NCI-H187 treated with DMSO at 0.1 percent for 48 hours (cell line): Measurements from ENCODE around the gene EME1.
"Not testable (repeated sequence)": the region's sequence is repeated elsewhere in the genome, so short reads cannot be mapped to it uniquely, and the experiment has no call there.

Experiments used
- DNase-seq: peaks from one replicate; lab custom pipeline; 2025; lab: John Stamatoyannopoulos, UW

The EME1 gene, protein sequence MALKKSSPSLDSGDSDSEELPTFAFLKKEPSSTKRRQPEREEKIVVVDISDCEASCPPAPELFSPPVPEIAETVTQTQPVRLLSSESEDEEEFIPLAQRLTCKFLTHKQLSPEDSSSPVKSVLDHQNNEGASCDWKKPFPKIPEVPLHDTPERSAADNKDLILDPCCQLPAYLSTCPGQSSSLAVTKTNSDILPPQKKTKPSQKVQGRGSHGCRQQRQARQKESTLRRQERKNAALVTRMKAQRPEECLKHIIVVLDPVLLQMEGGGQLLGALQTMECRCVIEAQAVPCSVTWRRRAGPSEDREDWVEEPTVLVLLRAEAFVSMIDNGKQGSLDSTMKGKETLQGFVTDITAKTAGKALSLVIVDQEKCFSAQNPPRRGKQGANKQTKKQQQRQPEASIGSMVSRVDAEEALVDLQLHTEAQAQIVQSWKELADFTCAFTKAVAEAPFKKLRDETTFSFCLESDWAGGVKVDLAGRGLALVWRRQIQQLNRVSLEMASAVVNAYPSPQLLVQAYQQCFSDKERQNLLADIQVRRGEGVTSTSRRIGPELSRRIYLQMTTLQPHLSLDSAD

DNA sequence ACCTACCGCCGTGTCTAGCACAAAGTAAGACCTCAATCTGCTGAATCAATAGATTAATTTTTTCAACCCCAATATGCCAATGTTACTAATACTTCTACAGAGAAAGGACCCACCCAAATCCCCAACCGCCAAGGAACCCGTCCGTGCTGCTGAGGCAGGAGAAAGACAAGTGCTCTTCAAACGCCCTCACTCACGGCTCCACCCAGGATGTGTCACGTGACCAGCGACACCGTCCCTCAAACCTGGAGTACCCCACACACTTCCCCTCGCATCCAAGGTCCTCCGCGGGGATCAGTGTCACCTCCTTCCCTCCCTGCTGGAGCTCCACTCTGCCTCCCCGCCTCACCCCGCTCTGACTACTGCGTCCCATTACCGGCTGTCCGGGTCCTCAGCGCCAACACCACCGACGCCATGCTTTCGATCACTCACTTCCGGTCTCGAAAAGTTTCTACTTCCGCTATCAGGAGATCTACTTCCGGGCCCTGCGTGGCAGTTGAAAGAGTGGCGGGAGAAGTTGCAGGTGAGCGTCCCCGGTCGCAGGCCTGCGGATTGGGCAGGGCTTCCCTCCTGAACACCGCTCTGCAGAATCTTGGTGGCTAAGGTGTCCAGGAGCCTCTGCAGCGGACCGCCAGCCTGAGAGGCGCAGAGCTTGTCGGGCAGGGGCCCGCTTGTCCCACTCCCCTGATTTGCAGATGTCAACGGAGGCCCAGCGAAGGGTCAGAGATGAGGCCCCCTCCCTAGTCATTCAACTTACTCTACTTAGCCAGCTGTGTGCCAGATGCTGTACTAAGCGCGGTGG, at the start of gene EME1, which contains the start of gene MRPL27:
TSS of gene EME1 (plus strand) at position 472 of the 799 bp plus-strand sequence. CDS start 1,980 bp downstream, outside the sequence.
TSS of gene MRPL27 (minus strand) at position 427 of the 799 bp plus-strand sequence. CDS start at position 413, 14 bp downstream.
- peak; percentile 86 for DNase-seq

DNA sequence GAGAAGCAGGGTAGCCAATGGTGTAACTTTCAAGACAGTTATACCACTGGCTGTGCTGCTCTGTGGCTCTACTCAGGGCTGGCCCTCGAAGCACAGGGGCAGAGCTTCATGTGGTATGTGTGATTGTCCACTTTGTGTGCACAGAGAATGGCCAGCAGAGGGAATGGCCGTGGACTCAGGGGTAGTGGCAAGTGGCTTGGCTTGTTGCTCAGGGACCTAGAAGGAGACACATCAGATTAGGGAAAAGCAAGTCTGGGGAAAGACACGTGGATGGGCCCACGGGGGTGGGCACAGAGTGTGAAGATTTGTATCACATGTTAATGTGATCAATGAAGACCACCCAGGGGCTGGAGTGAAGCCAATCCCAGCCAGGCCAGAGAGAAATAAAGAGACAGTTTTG, 47.1 kb upstream of the EME1 start:
- no peak for DNase-seq

DNA sequence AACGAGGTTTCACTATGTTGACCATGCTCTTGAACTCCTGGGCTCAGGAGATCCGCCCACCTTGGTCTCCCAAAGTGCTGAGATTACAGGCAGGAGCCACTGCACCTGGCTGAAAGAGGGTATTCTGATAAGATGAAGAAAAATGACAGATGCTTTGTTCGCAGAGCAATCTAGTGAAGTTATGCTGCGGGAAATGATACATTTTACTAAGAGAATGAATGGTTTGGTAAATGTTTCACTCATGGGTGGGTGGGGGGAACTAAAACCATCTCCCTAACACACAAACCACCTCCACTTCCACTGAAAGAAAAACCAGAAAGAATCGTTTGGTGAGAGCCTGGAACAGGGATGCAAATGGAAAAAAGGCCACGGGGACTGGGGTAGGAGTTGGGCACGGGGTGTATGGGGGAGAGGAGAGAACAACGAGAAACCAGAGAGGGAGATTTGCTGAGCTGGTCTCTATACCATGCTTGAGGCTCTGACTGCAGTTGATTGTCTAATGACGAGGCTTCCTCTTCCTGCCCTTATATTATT, 46.1 kb upstream of the EME1 start:
- no peak for DNase-seq

DNA sequence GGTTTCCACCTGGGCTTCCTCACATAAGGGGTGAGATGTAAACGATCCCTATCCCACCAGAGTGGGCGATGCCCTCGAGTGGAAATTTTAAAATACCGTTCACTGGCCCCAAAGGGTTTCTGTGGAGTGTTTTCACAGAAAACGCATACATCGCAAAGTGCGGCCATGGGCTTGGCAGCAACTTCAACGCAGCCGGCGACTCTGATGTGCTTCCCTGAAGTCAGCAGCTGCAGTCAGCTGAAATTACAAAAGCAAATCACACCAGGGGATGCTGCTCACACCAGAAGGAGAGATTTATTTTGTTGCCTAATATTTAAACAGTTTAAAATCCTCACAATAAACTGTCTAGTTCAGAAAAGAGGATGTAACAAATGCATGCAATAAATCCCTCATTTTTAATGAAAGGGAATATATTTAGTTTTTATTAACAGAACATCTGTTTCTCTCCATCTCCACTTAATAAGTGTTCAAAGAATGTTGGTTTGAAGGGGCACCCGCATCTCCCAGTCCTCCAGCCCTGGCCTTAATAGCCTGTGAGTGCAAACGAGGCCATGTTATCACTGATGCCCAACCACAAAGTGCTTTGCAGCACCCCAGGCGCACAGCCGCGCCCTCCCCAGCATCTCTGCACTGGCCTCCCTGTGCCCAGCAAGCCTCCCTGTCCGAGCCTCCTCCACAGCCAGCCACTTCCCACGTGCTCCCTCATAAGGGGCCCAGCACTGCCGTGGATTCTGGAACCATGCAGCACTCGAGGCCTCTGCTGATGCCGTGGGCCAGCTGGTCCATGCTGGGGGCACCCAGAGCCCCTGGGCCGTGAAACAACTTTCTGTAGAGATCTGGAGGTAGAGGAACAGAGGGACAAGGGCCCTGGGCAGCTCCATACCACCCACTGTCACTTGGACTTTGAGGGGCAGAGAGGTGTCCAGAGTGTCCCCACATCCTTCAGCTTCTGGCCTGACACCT, 44.4 kb upstream of the EME1 start:
- DNase-seq, result no peak

DNA sequence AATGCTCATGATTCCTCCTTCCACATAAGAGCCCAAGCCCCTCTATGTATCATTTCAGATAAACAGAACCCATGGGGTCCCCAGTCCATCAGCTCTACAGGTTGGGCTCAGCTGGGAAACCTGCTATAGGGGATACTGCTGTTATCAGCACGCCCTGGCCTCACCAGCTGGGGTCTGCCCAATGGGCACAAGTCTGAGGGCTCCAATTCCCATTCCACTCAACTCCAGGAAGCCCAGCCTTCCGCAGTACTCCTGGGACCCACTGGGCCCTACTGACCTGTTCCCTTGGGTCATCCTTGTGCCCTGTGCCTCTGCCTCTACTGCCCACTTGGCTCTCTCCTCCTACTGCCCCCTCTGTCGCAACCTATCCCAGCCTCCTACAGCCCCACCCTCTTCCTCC, 43.3 kb upstream of the EME1 start:
- DNase-seq, result no peak

DNA sequence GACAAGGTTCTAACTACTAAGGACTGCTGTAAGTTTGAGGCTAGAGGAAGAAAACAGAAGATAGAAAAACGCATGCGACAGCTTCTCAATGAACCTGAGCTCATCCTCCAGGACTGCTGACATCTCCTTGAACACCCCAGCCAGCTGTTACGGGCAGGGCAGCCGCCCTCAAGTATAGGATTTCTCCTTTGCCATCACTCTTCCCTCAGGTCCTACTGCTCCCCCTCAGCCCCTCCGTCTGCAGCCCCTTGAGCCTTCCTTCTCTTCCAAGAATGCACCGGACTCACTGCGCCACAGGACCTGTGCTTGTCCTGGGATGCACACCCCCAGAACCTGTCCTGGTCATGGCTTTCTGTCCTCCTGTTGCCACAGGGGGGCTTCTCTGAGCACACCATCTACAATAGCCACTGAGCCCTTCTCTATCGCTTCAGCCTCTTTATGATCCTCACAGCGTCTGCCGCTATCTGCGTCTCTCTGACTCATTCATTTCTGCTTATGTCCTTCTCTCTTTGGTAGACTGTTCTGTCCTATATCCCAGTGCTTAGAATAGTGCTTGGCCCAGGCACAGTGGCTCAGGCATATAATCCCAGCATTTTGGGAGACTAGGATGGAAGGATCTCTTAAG, 42.8 kb upstream of the EME1 start:
- DNase-seq, result no peak

DNA sequence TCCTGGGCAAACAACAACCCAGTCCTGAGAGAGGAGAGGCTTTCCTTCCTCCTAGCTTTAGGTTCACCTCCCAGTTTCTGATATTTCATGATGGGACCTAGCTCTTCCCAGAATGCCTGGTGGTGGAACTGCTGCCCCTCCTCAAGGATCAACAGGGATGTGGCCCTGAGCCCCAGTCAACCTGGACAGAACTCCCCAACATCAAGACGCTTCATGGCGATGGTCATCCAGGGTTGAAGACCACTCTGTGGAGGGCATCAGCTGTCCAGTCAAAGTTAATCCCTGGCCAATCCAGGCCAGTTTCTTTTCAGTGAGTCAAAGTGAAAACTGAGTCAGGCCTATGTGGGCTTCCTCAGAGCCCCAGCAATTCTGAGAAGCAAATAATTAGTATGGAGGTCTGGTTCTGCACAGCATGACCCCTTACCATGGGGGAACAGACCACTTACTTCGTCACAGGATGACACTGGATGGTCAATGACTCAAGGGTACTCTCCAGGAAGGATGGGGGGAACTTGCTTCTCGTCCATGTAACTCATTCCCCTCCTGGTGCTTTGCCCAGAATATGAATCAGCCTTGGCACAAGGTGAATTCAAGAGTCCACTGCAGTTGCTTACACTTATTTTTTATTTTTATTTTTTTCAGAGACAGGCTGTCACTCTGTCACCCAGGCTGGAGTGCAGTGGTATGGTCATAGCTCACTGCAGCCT, 41.8 kb upstream of the EME1 start:
- DNase-seq, result no peak

DNA sequence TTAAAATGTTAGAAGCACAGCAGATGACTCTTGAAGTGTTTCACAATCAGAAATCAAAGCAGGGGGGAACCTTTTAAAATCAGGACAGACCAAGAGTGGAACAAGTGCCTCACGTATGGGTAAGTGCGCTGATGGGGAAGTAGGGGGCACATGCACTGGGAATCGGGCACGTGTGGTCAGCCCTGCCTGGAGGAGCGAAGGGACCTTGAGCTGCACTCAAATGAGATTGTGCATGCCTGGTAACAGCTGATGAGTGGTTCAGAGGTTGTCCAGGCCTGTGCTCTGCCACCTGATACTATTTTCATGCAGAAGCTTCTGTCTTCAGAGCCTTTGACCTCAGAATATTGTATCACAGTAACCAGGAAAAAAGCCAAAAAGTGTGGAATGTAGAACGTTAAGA, 40.8 kb upstream of the EME1 start:
- DNase-seq, result no peak

DNA sequence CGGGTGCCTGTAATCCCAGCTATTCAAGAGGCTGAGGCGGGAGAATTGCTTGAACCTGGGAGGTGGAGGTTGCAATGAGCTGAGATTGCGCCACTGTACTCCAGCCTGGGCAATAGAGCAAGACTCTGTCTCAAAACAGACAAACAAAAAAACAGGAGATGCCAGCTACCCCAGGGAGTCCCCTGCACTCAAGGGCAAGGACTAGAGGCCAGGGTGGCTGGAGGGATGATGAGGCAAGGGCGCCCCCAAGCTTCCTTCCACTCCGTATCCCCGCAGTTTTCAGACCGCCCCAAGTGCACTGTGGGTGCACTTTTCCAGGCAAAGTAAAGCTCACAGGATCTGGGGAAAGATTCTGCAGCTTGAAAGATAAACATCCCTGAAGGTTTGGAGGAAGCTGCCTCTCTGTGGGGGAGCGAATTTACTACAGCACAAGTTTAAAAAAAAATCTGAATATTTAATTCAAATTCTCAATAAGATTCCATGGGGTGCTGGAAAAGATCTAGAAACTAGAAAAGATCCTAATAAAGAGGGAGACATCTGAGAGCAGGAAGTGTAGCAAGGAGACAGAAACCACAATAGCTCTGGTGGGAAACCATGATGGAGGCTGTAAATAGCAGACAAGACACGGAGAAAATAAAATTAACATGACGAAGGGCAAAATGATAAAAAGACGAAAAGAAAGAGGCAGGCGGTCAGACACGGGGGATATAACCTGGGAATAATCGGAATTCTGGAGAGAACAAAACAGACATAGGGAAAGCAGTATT, 39.6 kb upstream of the EME1 start:
- not testable (repeated sequence) for DNase-seq

DNA sequence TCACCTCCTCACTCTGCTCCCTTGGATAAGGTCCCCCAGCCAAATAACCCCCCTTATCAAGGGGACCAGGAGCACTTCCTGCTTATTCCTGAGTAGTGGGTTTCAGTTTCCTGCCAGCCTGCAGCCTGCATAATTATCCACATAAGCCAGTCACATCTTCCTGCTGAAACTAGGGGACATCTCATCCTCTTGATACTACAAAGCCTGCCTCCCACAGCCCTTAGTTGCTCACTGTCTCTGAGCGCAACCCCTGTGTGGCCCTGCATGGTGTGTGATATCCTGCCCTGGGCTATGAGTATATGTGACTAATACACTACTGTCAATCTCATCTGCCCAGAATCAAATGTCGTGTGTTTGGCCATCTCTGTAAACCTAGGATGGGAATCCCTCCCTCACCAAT, 35.1 kb upstream of the EME1 start:
- no peak for DNase-seq

DNA sequence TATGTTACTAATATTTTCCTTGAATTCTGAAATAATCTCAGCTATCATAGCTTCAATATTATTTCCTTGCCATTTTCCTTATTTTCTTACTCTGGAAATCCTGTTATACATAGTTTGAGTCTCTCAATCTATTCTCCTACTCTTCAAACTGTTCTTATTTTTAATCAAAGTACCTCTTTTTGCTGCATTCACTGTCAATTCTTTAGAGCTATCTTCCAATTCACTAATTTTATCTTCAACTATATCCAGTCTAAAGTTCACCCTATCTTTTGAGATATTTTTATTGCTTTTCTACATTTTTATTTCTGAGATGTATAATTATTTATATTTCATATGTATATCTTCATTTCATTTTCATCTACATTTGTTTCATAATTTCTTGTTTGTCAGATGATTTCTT, 34.4 kb upstream of the EME1 start:
- DNase-seq, result no peak

DNA sequence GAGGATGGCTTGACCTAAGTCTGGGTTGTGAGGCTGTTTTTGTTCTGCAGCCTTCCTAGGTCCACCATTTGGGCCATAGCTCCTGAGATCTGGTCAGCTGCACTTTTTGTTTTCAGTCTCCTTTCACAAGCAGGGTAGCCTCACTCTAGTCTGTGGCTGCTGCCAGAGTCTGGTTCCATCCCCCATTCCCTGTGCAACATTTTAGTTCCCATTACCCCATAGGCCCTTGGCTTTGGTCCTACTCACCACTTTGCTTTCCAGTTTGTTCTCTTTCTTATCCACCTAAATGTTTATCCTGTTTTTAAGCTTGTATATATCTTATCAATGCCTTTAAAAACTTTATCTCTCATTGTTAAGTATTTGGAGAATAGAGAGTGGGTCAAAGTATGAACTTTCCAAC, 33.6 kb upstream of the EME1 start:
- DNase-seq, result no peak

DNA sequence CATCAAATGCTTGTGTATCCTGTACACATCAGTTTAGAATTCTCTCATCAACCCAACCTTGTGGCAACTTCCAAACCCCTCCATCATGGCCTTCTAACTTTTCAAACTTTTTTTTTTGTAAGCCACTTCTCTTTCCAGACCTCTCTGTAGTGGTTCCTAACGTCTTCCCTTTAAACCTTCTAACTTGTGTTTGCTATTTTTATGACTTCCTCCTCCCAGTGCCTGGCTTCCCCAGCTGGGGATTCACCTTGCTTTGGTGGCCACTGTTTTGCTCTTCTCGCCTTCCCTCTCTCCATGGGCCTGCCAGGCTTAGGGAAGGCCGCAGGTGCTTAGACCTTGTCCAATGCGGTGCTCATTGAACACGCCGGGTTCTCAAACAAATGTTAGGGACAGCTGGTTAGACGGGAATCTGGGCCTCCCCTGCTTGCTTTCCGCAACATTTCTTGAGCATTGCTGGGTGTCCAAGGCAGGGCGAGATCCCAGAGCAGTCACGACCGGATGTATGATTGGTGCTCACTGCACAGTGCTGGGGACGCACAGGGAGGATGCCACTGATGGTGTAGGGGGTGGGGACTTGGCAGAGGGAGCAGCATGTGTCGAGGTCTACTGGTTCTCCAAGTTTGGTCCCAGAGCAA, 28.2 kb upstream of the EME1 start:
- no peak for DNase-seq

DNA sequence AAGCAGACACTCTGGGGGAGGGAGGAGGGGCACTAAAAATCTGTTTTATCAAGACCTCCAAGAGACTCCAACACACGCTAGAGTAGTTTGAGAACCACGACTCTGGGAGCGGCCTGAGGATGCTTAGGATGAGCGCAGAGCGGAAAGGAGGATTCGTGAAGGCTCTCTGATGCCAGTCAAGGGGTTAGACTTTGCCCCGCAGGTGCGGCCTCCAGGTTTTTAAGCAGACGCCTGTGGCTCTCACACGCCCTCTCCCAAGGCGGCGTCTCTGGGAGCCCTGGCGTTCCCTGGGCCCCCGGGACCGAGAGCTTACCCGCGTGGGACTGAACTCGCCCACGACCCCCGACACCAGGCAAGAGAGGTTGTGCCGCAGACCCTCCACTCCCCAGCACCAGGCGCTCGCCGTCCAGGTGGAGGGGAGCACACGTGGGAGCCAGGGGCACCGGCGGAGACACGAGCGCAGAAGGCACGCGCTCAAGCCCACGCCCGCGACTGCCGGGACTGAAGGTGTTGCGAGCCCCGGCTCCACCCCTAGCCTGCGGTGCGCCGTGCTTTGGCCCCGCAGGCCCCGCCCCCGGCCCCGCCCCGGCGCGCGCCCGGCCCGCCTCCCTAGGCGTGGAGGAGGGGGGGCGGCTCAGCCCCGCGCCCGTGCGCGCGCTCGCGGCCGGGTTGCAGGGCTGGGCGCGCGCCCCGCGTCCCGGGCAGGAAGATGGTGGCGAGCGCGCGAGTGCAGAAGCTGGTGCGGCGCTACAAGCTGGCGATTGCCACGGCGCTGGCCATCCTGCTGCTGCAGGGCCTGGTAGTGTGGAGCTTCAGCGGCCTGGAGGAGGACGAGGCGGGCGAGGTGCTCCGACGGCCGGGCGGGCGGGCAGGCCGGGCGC, 27.4 kb upstream of the EME1 start, which contains the start of gene XYLT2:
TSS of gene XYLT2 (plus strand) at position 695 of the 881 bp plus-strand sequence. CDS start at position 710, 15 bp downstream.
- no peak for DNase-seq

DNA sequence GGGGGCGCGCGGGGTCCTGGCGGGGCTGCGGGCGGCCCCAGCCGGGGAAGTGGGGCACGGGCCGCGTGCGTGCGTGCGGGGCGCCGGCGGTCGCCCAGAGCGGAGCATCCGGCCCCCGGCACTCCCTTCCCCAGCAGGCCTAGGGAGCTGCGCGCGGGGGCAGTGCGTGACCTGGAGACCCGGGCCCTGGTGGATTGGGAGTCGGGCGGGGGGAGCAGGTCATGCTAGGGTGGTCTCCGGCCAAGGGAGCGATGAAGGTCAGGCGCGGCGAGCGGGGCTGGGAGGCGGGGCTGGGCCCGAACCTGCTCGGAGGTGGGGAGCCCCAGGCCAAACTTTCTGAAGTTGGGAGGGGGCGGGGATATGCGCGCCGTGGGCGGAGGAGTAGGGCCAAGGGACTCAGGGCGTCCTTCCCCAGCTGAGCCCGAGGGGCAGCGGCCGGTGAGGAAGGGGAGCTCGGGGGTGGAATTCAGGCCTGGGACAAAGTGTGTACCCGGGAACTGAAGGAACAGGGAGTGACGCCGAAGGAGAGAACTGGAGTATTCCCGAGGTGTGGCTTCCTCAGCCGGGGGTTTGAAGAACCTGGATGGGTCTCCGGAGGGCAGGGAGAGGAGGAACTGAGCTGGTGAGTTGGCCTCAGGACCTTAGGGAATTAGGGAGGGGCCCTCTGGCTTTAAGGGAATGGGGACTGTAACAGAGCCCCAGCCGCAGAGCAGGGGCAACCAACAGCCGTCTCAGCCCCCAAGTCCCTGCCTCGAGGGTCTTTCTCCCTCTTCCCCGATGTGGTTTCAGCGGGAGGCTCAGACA, 26.5 kb upstream of the EME1 start:
- no peak for DNase-seq

DNA sequence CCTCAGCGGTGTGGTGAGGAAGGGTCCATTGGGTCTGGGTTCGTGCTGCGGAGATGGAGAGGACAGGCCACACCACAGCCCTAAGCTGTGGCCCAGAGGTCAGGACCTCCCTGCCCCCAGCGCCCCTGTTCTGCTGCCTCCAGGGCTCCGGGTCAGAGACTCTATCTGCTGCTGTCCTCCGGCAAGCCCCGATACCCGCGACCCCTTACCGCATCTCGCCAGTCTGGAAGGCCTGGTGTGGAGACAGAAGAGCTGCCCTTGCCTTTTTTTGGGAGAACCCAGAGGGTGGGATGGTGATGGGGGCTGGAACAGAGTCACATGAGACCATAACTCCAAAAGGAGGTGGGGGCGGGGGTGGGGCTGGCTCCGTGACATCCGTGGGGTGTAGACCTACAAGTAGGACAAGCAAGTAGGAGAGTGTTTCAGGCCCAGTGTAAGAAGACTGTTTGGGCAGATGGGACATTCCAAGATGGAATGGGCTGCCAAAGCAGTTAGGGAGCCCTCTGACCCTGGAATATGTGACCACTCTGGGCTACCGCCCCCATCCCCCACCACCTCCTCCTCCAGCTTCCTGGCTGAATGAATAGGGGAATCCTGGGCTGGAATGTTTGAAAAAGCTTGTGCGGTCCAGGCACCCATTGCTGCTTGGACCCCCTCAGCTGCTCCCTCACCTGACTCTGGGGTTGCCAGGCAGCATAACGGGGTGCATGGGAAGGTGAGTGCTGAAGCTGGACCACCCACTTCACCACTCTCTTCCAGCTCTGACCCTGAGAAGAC, 25.7 kb upstream of the EME1 start:
- DNase-seq, result no peak
